Germinal center (tissue), 1 donor: Measurements from ENCODE around the gene LHPP.

ENCODE experiments used
- DNase-seq: peaks from one replicate; pipeline ENCODE4 v3.0.0; 2012; ENCODE audit warnings: mixed read lengths, low spot score

Gene LHPP

GRCh38 chr10:124521429-124521871, 59.8 kb downstream of the LHPP start:
- DNase-seq, result no peak

GRCh38 chr10:124522131-124522932, 60.7 kb downstream of the LHPP start:
- DNase-seq, result no peak

GRCh38 chr10:124522933-124523871, 61.6 kb downstream of the LHPP start:
- no peak for DNase-seq

- no peak for DNase-seq
Observed at GRCh38 chr10:124523901-124524300, 62.3 kb downstream of the LHPP start.

GRCh38 chr10:124524991-124525653, 63.5 kb downstream of the LHPP start:
- DNase-seq, result no peak

- no peak for DNase-seq
Observed at GRCh38 chr10:124525751-124526600, 64.4 kb downstream of the LHPP start.

GRCh38 chr10:124526621-124527267, 65.1 kb downstream of the LHPP start:
- DNase-seq, result no peak

GRCh38 chr10:124527874-124528395, 66.3 kb downstream of the LHPP start:
- DNase-seq, result no peak

- DNase-seq, result no peak
Observed at GRCh38 chr10:124529661-124530214, 68.1 kb downstream of the LHPP start.

- DNase-seq, result peak; percentile 92
Observed at GRCh38 chr10:124530215-124530665, 68.6 kb downstream of the LHPP start.

GRCh38 chr10:124530816-124531215, 69.2 kb downstream of the LHPP start:
- no peak for DNase-seq

- DNase-seq, result peak; percentile 45
Observed at GRCh38 chr10:124532106-124532641, 70.6 kb downstream of the LHPP start.

GRCh38 chr10:124532788-124533187, 71.2 kb downstream of the LHPP start:
- DNase-seq, result no peak

GRCh38 chr10:124533266-124533665, 71.6 kb downstream of the LHPP start:
- DNase-seq, result no peak

GRCh38 chr10:124534231-124534798, 72.7 kb downstream of the LHPP start:
- peak; percentile 73 for DNase-seq

- DNase-seq, result peak; percentile 42
Observed at GRCh38 chr10:124534826-124535601, 73.4 kb downstream of the LHPP start.

- DNase-seq, result peak; percentile 69
Observed at GRCh38 chr10:124535731-124536495, 74.3 kb downstream of the LHPP start.

- DNase-seq, result no peak
Observed at GRCh38 chr10:124536496-124537050, 75.0 kb downstream of the LHPP start.
